HL-60 (cell line): ENCODE data around the gene WDFY1.

ENCODE experiments used
- GABPA ChIP-seq: IDR thresholded peaks from 2 replicates; pipeline ENCODE4 v1.6.1; 2012; ENCODE audit warnings: low read depth
- TF ChIP-seq, protein P1 (sequence below): IDR thresholded peaks from one replicate; pipeline ENCODE4 v1.5.1; 2011; ENCODE audit warnings: low read length, control low read depth, inconsistent platforms; ENCODE audit not compliant: insufficient read depth
- TF ChIP-seq, protein P2 (sequence below): IDR thresholded peaks from 2 replicates; pipeline ENCODE4 v1.6.1; 2012; ENCODE audit warnings: low read depth; ENCODE audit not compliant: insufficient replicate concordance

DNA sequence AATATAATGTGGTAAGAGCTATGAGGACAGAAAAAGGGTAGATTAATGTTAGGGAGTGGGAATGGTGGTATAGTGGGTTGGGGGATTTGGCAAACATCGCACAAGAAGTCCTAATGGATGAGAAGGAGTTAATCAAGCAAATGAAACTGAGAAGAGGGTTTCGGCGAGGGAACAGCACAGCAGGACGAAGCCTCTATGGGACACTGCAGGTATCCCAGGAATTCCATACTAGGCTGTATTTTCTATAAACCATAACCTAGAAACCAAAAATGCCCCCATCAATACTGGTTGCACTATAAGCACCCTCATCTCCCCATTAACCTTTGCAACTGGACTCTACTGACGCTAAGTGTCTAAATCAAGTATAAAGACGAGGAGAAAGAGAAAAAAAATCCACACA is 10.3 kb downstream of the WDFY1 start:
- TF ChIP-seq, protein P1, sequence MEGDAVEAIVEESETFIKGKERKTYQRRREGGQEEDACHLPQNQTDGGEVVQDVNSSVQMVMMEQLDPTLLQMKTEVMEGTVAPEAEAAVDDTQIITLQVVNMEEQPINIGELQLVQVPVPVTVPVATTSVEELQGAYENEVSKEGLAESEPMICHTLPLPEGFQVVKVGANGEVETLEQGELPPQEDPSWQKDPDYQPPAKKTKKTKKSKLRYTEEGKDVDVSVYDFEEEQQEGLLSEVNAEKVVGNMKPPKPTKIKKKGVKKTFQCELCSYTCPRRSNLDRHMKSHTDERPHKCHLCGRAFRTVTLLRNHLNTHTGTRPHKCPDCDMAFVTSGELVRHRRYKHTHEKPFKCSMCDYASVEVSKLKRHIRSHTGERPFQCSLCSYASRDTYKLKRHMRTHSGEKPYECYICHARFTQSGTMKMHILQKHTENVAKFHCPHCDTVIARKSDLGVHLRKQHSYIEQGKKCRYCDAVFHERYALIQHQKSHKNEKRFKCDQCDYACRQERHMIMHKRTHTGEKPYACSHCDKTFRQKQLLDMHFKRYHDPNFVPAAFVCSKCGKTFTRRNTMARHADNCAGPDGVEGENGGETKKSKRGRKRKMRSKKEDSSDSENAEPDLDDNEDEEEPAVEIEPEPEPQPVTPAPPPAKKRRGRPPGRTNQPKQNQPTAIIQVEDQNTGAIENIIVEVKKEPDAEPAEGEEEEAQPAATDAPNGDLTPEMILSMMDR = no peak
- TF ChIP-seq, protein P2, sequence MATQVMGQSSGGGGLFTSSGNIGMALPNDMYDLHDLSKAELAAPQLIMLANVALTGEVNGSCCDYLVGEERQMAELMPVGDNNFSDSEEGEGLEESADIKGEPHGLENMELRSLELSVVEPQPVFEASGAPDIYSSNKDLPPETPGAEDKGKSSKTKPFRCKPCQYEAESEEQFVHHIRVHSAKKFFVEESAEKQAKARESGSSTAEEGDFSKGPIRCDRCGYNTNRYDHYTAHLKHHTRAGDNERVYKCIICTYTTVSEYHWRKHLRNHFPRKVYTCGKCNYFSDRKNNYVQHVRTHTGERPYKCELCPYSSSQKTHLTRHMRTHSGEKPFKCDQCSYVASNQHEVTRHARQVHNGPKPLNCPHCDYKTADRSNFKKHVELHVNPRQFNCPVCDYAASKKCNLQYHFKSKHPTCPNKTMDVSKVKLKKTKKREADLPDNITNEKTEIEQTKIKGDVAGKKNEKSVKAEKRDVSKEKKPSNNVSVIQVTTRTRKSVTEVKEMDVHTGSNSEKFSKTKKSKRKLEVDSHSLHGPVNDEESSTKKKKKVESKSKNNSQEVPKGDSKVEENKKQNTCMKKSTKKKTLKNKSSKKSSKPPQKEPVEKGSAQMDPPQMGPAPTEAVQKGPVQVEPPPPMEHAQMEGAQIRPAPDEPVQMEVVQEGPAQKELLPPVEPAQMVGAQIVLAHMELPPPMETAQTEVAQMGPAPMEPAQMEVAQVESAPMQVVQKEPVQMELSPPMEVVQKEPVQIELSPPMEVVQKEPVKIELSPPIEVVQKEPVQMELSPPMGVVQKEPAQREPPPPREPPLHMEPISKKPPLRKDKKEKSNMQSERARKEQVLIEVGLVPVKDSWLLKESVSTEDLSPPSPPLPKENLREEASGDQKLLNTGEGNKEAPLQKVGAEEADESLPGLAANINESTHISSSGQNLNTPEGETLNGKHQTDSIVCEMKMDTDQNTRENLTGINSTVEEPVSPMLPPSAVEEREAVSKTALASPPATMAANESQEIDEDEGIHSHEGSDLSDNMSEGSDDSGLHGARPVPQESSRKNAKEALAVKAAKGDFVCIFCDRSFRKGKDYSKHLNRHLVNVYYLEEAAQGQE = no peak
- no peak for TF ChIP-seq GABPA
